SK-N-MC (cell line): ENCODE measurements around the gene SLC2A10.

Experiments
- DNase-seq: peaks from one replicate; pipeline ENCODE4 v3.0.0-alpha.2; 2011; ENCODE audit warnings: low read depth, low spot score
- H3K27ac ChIP-seq: fragments of 200-600 bp; sonication (generic); 2 replicates; pipeline ENCODE4 v1.5.1; 2016; ENCODE audit warnings: mixed run types
- H3K36me3 ChIP-seq: fragments of 200-600 bp; sonication (generic); 2 replicates; pipeline ENCODE4 v1.6.1; 2017; ENCODE audit warnings: antibody characterized with exemption, low read length, mixed read lengths; ENCODE audit not compliant: insufficient read depth
- H3K4me3 ChIP-seq: fragments of 200-600 bp; sonication (generic); 2 replicates; pipeline ENCODE4 v1.5.1; 2016
- H3K9ac ChIP-seq: fragments of 200-600 bp; sonication (generic); 2 replicates; pipeline ENCODE4 v1.8.0; 2017; ENCODE audit warnings: mixed run types, mixed read lengths; ENCODE audit not compliant: insufficient read length
- H3K9me3 ChIP-seq: fragments of 200-600 bp; sonication (generic); 2 replicates; pipeline ENCODE4 v1.6.1; 2017; ENCODE audit warnings: low read depth, mild to moderate bottlenecking, antibody characterized with exemption, low read length, moderate library complexity, mixed read lengths
- EZH2 ChIP-seq: fragments of 200-600 bp; sonication (generic); IDR thresholded peaks from one replicate; pipeline ENCODE4 v1.6.1; 2017; ENCODE audit warnings: antibody characterized with exemption
- FOXP2 ChIP-seq: optimal IDR thresholded peaks from 2 replicates; pipeline ENCODE3; 2011; ENCODE audit warnings: mild to moderate bottlenecking, moderate library complexity; ENCODE audit not compliant: insufficient read depth; ENCODE audit errors: extremely low read length, control extremely low read depth
- POLR2AphosphoS5 ChIP-seq: IDR thresholded peaks from 2 replicates; pipeline ENCODE4 v1.6.1; 2012; ENCODE audit warnings: mild to moderate bottlenecking, low read depth, low read length, borderline replicate concordance

Gene SLC2A10

DNA sequence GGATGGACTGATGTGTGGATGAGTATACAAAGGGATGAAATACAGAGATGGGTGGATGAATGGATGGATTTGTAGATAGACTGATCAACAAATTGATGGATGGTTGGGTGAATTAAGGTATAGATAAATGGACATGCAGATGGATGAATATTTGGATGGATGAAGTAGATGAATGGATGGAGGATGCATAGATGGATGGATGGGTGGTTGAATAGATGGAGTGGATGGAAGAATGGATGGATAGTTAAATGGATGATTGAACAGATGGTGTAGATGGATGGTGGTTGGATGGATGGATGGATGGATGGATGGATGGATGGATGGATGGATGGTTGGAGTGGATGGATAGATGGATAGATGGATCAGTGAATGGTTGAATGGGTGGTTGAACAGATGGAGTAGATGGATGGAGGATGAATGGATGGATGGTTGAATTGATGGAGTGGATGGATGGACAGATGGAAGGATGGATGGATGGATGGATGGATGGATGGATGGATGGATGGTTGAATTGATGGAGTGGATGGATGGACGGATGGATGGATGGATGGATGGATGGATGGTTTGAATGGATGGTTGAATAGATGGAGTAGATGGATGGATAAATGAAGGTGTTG lies 15.0 kb downstream of the SLC2A10 start:
- Histone ChIP-seq H3K9ac (no peak overlapping the region), H3K4me3 (no peak overlapping the region), H3K27ac (no peak overlapping the region), H3K9me3 (no peaks in the 10 kb centered on the region), H3K36me3 (no peaks in the 10 kb centered on the region)
- no peak for DNase-seq
- TF ChIP-seq EZH2: no peak
- no peak for TF ChIP-seq POLR2AphosphoS5
- no peak for TF ChIP-seq FOXP2

DNA sequence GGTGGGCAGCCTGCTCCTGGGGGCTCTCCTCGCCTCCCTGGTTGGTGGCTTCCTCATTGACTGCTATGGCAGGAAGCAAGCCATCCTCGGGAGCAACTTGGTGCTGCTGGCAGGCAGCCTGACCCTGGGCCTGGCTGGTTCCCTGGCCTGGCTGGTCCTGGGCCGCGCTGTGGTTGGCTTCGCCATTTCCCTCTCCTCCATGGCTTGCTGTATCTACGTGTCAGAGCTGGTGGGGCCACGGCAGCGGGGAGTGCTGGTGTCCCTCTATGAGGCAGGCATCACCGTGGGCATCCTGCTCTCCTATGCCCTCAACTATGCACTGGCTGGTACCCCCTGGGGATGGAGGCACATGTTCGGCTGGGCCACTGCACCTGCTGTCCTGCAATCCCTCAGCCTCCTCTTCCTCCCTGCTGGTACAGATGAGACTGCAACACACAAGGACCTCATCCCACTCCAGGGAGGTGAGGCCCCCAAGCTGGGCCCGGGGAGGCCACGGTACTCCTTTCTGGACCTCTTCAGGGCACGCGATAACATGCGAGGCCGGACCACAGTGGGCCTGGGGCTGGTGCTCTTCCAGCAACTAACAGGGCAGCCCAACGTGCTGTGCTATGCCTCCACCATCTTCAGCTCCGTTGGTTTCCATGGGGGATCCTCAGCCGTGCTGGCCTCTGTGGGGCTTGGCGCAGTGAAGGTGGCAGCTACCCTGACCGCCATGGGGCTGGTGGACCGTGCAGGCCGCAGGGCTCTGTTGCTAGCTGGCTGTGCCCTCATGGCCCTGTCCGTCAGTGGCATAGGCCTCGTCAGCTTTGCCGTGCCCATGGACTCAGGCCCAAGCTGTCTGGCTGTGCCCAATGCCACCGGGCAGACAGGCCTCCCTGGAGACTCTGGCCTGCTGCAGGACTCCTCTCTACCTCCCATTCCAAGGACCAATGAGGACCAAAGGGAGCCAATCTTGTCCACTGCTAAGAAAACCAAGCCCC lies 16.0 kb downstream of the SLC2A10 start:
- no peak overlapping the region for H3K9ac ChIP-seq
- no peak for TF ChIP-seq POLR2AphosphoS5
- TF ChIP-seq FOXP2: no peak
- no peak for TF ChIP-seq EZH2
- H3K9me3 ChIP-seq: no peaks in the 10 kb centered on the region
- H3K4me3 ChIP-seq: no peak overlapping the region
- no peak overlapping the region for H3K27ac ChIP-seq
- no peaks in the 10 kb centered on the region for H3K36me3 ChIP-seq
- no peak for DNase-seq

DNA sequence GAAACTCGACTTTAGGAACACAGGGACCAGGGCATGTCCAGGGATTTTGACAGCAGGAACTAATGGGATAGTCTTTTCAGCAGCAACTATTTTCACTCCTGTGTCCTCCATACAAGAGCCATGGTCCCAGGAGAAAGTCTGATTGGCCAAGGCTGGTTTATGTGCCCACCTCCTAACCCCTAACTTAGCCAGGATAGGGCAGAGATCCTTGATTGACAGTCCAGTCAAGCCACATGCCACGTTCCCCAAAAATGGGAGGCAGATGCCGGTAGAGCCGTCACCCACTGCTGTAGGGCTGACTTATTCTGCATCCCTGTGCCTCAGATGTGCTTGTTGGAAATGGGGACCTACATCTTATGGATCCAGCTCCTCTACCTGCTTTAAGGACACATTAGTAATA lies 22.3 kb downstream of the SLC2A10 start:
- Histone ChIP-seq H3K4me3 (no peak overlapping the region), H3K9ac (no peak overlapping the region), H3K9me3 (no peaks in the 10 kb centered on the region), H3K36me3 (no peaks in the 10 kb centered on the region), H3K27ac (no peak overlapping the region)
- no peak for TF ChIP-seq POLR2AphosphoS5
- no peak for DNase-seq

DNA sequence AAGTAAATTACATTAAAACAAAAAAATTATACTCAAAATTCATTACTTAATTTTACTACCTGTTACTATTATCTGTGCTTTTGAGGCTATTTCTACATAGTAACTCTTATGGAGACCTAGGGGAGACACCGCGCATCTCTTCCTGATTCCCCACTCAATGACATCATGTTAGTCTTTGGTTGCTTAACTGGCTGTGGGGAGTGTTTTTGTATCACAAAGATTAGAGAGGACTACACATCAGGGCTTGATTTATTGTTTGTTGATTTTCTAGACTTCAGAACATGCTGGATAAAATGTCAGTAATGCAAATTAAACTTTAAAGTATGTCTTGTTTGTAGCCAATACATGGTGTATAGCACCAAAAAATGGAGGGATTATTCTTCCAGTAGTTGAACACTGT lies 26.0 kb downstream of the SLC2A10 start:
- Histone ChIP-seq H3K36me3 (no peaks in the 10 kb centered on the region), H3K9ac (no peak overlapping the region), H3K27ac (no peak overlapping the region), H3K9me3 (no peaks in the 10 kb centered on the region), H3K4me3 (no peak overlapping the region)
- TF ChIP-seq EZH2: no peak
- no peak for TF ChIP-seq POLR2AphosphoS5
- TF ChIP-seq FOXP2: no peak
- DNase-seq: no peak

DNA sequence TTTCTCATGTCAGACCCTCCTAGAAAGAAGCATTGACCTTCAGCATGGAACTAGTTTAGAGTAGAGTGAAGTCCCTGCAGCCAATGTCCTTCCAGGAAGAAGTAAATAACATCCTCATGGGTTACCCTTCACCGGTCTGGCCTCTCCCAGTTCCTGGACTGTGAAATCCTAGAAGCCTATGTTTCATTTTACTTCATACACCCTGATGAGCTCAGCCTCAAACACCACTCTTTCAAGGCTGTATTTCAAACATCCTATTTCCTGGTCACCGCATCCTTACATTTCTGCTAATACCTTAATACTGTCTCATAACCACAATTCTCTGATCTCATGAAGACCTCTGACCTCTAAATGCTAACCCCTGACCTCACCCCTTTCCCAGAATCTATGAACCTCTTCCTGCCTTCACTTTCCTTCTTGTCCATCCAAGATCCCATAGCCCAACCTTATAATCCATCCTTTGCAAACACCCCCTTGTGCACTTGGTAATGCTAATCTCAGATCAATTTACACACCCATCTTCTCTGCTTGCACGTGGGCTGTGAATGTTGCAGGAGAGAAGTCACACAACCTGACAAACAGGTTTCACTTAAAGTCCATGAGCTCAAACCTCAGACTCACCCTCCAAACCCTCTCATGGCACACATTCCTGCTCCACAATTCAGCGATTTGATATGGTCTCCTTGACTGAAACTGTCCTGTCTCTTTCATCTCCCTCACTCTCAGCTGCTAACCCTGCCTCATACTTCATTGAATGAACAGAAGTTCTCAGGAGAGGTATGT lies 30.2 kb downstream of the SLC2A10 start:
- no peaks in the 10 kb centered on the region for H3K9me3 ChIP-seq
- no peak overlapping the region for H3K9ac ChIP-seq
- TF ChIP-seq POLR2AphosphoS5 (no peak), EZH2 (no peak), FOXP2 (no peak)
- DNase-seq: no peak
- H3K27ac ChIP-seq: no peak overlapping the region
- H3K36me3 ChIP-seq: no peaks in the 10 kb centered on the region
- H3K4me3 ChIP-seq: no peak overlapping the region

DNA sequence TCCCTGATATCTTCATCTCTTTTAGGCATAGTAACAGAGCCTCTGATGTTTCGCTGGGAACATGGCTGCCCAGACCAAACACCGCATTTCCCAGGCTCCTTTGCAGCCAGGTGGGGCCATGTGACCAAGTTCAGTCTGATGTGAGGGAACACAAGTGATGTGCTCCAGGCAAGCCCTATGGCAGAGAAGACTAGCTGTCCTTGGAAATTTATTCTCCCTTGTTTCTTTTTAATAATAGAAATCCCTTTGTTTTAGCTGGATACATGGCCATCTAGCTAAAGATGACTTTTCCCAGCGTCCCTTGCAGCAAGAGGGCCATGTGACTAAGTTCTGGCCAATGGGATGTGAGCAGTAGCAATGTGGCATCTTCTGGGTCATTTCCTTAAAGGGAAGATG lies 30.8 kb downstream of the SLC2A10 start:
- H3K27ac ChIP-seq: no peak overlapping the region
- H3K36me3 ChIP-seq: no peaks in the 10 kb centered on the region
- TF ChIP-seq EZH2 (no peak), POLR2AphosphoS5 (no peak), FOXP2 (no peak)
- H3K9me3 ChIP-seq: no peaks in the 10 kb centered on the region
- DNase-seq: no peak
- no peak overlapping the region for H3K9ac ChIP-seq
- no peak overlapping the region for H3K4me3 ChIP-seq

DNA sequence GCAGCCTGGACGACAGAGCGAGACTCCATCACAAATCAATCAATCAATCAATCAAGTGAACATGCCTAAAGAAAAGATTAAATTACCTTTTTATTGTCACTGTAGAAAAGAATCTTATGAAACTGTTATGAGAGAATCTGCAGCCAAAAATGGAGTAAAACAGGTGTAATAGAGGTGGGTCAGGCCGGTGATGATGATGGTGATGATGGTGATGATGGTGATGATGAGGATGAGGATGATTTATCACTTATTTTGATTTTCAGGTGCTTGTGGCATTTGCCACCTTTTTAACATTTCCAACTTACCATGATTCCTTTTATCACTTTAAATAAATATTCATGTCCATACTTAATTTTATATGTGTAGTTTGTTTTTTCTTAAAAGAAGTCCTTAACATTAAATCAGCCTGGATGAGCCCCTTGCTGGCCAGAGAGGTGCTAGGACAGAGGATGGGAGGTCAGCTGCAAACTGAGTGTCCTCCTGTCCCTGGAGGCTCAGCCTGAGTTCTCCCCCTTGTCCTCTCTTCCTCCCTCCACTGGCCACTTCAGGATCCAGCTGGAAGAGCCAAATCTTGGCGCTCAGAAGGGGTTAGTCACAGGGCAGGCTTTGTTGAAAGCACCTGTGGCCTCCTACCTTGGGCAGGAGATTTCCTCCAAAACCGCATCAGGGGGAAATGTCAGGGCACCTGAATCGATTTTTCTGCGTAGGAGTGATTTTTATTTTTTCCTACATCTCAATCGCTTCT lies 32.6 kb downstream of the SLC2A10 start:
- Histone ChIP-seq H3K9ac (no peak overlapping the region), H3K27ac (no peak overlapping the region), H3K36me3 (no peaks in the 10 kb centered on the region), H3K9me3 (no peaks in the 10 kb centered on the region), H3K4me3 (no peak overlapping the region)
- no peak for DNase-seq
- no peak for TF ChIP-seq EZH2
- no peak for TF ChIP-seq POLR2AphosphoS5
- no peak for TF ChIP-seq FOXP2

DNA sequence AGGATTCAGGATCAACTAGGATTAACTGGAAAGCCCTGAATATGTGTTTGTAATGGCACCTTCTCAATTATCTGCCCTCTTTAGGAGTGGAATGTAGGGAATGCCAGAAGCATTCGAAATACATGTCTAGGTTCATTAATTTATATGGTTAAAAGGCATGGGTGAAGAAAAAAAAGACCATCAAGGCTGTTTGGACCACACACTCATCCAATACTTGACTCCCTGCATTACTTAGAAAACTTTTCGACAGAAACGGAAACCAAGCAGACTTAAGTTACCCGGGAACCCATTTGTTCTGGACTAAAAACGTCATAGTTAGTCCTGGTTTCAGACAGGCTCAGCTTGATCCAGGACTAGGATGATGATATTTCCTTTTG lies 33.2 kb downstream of the SLC2A10 start:
- Histone ChIP-seq H3K4me3 (no peak overlapping the region), H3K36me3 (no peaks in the 10 kb centered on the region), H3K27ac (no peak overlapping the region), H3K9ac (no peak overlapping the region), H3K9me3 (no peaks in the 10 kb centered on the region)
- TF ChIP-seq EZH2 (no peak), FOXP2 (no peak), POLR2AphosphoS5 (no peak)
- DNase-seq: no peak
